Cardiac muscle cell (in vitro differentiated cells and primary cell): ENCODE results near the gene PHRF1. TPM values are rescaled to one million over a fixed set of nuclear protein-coding genes. Genes with fewer than 3 reads are reported as not detected.

Source experiments
- DNase-seq, 2 donors: peaks; one replicate each; pipeline versions ENCODE4 v3.0.0 to v3.0.0-alpha.2; 2010 to 2017; ENCODE audit warnings: low read depth in 1 of 2, low spot score in 1 of 2
- H3K27ac ChIP-seq: fragments of 200-600 bp; sonication (generic); 2 replicates; pipeline ENCODE4 v1.5.1; 2016
- H3K27me3 ChIP-seq: fragments of 200-600 bp; sonication (generic); 2 replicates; pipeline ENCODE4 v1.6.0; 2016; ENCODE audit warnings: control low read depth
- H3K36me3 ChIP-seq: fragments of 200-600 bp; sonication (generic); 2 replicates; pipeline ENCODE4 v1.5.1; 2016; ENCODE audit warnings: control low read depth
- H3K4me1 ChIP-seq: fragments of 200-600 bp; sonication (generic); 2 replicates; pipeline ENCODE4 v1.8.1; 2017; ENCODE audit warnings: low read depth, mild to moderate bottlenecking, mixed run types
- H3K4me3 ChIP-seq: fragments of 200-600 bp; sonication (generic); 2 replicates; pipeline ENCODE4 v1.5.1; 2016; ENCODE audit warnings: mild to moderate bottlenecking
- H3K9me3 ChIP-seq: fragments of 200-600 bp; sonication (generic); 2 replicates; pipeline ENCODE4 v1.5.1; 2017; ENCODE audit warnings: low read depth, mild to moderate bottlenecking, control low read depth
- polyA plus RNA-seq: library from polyadenylated mRNA; unstranded; fragments of >200 nt; fragmentation: Nextera tagmentation; extraction: Ambion mirVana; gene quantifications from 2 replicates; pipeline ENCODE4 v1.2.1, GENCODE V29; 2016
- total RNA-seq: library from RNA; depleted of rRNA; stranded (reverse); fragments of >200 nt; gene quantifications from 2 replicates; pipeline ENCODE4 v1.2.3, GENCODE V29; 2016
- TF ChIP-seq, protein P1 (sequence below): IDR thresholded peaks from 2 replicates; pipeline ENCODE4 v1.5.1; 2012; ENCODE audit warnings: low read depth, mild to moderate bottlenecking, low read length

Gene PHRF1
- total and polyA plus RNA-seq, 2 experiments from 2014 or later: 17.8 to 48.0 TPM

- Histone ChIP-seq H3K27ac (no peak overlapping the region), H3K4me1 (peaks cover 15% of the 10 kb centered on the region), H3K9me3 (no peaks in the 10 kb centered on the region), H3K27me3 (peaks cover 2% of the 10 kb centered on the region), H3K36me3 (no peaks in the 10 kb centered on the region), H3K4me3 (no peak overlapping the region)
- no peak for DNase-seq
- TF ChIP-seq, protein P1, sequence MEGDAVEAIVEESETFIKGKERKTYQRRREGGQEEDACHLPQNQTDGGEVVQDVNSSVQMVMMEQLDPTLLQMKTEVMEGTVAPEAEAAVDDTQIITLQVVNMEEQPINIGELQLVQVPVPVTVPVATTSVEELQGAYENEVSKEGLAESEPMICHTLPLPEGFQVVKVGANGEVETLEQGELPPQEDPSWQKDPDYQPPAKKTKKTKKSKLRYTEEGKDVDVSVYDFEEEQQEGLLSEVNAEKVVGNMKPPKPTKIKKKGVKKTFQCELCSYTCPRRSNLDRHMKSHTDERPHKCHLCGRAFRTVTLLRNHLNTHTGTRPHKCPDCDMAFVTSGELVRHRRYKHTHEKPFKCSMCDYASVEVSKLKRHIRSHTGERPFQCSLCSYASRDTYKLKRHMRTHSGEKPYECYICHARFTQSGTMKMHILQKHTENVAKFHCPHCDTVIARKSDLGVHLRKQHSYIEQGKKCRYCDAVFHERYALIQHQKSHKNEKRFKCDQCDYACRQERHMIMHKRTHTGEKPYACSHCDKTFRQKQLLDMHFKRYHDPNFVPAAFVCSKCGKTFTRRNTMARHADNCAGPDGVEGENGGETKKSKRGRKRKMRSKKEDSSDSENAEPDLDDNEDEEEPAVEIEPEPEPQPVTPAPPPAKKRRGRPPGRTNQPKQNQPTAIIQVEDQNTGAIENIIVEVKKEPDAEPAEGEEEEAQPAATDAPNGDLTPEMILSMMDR: no peak
Observed at GRCh38 chr11:625636-626268, 49.5 kb downstream of the PHRF1 start.

DNA sequence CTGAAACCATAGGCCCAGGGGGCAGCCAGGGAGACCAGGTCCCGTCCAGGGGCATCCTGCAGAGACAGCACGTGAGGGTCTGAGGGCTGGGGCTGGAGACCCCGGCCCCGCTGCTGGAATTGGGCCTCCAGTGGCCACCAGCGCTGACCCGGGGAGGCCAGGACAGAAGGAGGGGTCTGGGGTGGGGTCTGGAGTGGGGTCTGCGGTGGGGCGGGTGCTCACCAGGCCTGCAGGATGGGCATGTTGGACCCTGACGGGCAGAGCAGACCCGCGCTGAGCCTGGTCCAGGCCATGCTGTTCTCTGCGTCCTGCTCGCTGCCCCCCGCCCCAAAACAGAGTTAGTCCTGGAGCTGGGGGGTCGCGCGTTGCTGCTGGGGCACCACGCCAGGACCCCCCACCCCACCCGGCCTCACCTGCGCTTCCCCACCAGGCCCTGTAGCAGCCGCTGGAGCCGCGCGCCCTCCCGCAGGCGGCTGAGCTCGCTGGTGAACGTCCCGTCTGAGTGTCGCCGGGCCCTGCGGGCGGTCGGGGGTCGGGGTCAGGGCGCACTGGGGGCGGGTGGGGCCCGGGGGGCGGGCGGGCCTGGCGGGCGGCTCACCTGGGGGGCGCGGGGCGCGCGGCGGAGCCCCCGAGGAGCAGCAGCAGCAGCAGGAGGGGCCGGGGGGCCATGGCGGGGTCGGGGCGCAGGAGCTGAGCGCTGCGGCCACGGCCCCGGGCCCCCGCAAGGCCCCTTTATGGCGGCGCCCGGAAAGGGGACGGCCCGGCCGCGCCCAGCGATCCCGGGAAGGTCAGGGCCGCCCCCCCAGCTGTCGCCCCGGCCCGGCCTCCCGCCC lies 50.4 kb downstream of the PHRF1 start, which contains the start of gene SCT:
TSS of gene SCT (minus strand) at position 707 of the 833 bp plus-strand sequence. CDS start at position 669, 38 bp downstream.
- TF ChIP-seq, protein P1: no peak
- peaks cover 2% of the 10 kb centered on the region for H3K27me3 ChIP-seq
- H3K4me1 ChIP-seq: peaks cover 15% of the 10 kb centered on the region
- no peaks in the 10 kb centered on the region for H3K36me3 ChIP-seq
- DNase-seq: no peak
- H3K4me3 ChIP-seq: no peak within 1 kb of the TSS
- no peaks in the 10 kb centered on the region for H3K9me3 ChIP-seq
- H3K27ac ChIP-seq: no peak within 1 kb of the TSS

GRCh38 chr11:627308-627576 lies 51.0 kb downstream of the PHRF1 start:
- no peaks in the 10 kb centered on the region for H3K9me3 ChIP-seq
- H3K27me3 ChIP-seq: peaks cover 2% of the 10 kb centered on the region
- DNase-seq: no peak
- peaks cover 15% of the 10 kb centered on the region for H3K4me1 ChIP-seq
- H3K36me3 ChIP-seq: no peaks in the 10 kb centered on the region
- TF ChIP-seq, protein P1: no peak
- H3K27ac ChIP-seq: no peak overlapping the region
- H3K4me3 ChIP-seq: no peak overlapping the region

DNA sequence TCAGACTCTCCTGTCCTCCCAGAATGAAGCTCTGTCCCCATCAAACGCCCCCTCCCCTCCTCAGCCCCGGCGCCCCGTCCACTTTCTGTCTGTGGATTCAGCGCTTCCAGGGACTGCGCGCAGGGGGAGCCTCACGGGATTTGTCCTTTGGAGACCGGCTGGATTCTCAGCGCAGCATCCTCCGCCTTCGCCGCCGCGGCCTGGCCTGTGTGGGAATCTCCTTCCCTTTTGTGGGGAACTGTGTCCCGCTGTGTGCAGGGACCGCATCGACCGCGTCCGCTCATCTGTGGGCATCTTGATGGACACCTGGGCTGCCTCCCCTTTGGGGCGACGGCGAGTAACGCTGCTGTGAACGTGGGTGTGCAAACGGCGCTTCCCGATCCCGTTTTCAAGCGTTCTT lies 51.8 kb downstream of the PHRF1 start:
- H3K27ac ChIP-seq: peak overlapping the region; percentile 90
- H3K9me3 ChIP-seq: no peaks in the 10 kb centered on the region
- no peaks in the 10 kb centered on the region for H3K36me3 ChIP-seq
- no peak for DNase-seq
- TF ChIP-seq, protein P1: no peak
- peaks cover 2% of the 10 kb centered on the region for H3K27me3 ChIP-seq
- H3K4me3 ChIP-seq: no peak overlapping the region
- peaks cover 15% of the 10 kb centered on the region for H3K4me1 ChIP-seq

- peak overlapping the region; percentile 90 for H3K27ac ChIP-seq
- peak in 1 of 2 donors; percentile 77 for DNase-seq
- no peaks in the 10 kb centered on the region for H3K36me3 ChIP-seq
- TF ChIP-seq, protein P1: no peak
- H3K4me3 ChIP-seq: no peak overlapping the region
- H3K27me3 ChIP-seq: peaks cover 2% of the 10 kb centered on the region
- H3K4me1 ChIP-seq: peaks cover 15% of the 10 kb centered on the region
- no peaks in the 10 kb centered on the region for H3K9me3 ChIP-seq
Observed at GRCh38 chr11:629237-629583, 52.9 kb downstream of the PHRF1 start.
